ENCODE data around the gene XAB2.
A peak's percentile ranks its signal among the peaks of the same experiment; 100 is the strongest.

XAB2 gene

DNA sequence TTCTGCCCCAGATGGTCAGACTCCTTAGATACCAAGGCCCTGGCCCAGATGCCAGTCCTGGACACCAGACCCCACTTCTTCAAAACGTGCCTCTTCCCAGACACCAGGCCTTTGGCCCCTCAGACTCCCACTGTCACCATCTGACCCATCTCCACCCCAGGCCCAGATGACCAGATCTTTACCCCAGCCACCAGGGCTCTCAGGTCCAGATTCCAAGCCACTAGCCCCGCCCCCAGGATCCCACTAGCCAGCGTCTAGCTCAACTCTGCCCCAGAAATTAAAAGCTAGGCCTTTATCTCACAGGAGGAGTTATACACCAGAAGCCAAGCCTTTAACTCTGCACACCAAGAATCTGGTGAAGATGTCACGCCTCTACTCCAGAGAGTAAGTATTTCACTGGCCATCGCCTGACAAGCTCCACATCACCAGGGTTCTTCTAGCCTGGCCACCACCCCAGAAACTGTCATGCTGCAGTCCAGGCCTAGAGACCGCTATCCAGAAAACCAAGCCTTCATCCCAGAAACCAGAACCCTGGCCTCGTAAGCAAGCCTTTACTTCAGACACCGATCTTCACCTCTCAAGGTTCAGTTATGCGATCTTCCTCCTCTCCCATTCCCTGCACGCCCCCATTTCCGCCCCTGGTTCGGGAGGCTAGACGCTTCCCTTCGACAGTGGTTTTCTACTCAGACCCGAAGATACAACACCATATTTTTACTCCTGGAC is 595 bp downstream of the XAB2 start:
- Mint-ChIP-seq H3K27me3 (no peaks in the 10 kb centered on the region), H3K27ac (peak overlapping the region; percentile 99), H3K36me3 (peaks cover 2% of the 10 kb centered on the region), H3K4me3 (peak overlapping the region; percentile 99), H3K9me3 (ENCODE audit: low read depth) (no peaks in the 10 kb centered on the region), H3K4me1 (ENCODE audit: low read depth) (peaks cover 38% of the 10 kb centered on the region)

- Mint-ChIP-seq H3K27me3 (no peaks in the 10 kb centered on the region), H3K36me3 (peaks cover 2% of the 10 kb centered on the region), H3K4me1 (ENCODE audit: low read depth) (peaks cover 38% of the 10 kb centered on the region), H3K27ac (no peak overlapping the region), H3K9me3 (ENCODE audit: low read depth) (no peaks in the 10 kb centered on the region), H3K4me3 (peak overlapping the region; percentile 57)
Observed at GRCh38 chr19:7627166-7627565, 2.2 kb downstream of the XAB2 start.

DNA sequence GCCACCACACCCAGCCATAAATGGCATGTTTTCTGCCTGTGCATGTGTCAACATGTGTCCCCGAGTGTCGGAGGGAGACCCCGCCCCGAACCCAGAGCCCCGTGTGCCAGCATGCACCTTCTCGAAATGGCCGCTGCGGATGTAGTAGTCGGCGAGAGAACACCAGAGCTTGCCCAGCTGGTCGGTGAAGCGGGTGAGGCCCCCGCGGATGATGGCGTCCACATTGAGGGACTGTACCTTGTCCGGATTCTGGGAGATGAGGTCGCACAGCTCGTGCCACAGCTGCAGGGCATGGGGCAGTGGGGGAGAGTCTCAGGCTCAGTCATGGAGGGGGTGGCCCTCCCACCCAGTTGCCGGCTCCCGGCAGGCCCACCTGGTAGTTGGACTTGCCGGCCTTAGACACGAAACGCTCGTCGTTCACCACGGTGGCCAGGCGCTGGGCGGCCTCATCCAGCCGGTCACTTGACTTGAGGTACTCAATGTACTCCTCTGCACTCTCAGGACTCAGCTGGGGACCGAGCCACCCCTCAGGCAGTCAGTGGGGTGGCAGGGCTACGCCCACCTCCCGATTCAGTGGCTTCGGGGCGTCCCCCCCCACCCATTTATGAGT is 3.5 kb downstream of the XAB2 start:
- no peak overlapping the region for H3K27ac Mint-ChIP-seq
- H3K27me3 Mint-ChIP-seq = no peaks in the 10 kb centered on the region
- H3K4me3 Mint-ChIP-seq = no peak overlapping the region
- peaks cover 32% of the 10 kb centered on the region for H3K4me1 Mint-ChIP-seq (ENCODE audit: low read depth)
- H3K36me3 Mint-ChIP-seq = peaks cover 2% of the 10 kb centered on the region
- no peaks in the 10 kb centered on the region for H3K9me3 Mint-ChIP-seq (ENCODE audit: low read depth)

GRCh38 chr19:7624810-7625209 is 4.5 kb downstream of the XAB2 start:
- Mint-ChIP-seq H3K4me3 (no peak overlapping the region), H3K27ac (no peak overlapping the region), H3K9me3 (ENCODE audit: low read depth) (no peaks in the 10 kb centered on the region), H3K27me3 (no peaks in the 10 kb centered on the region), H3K36me3 (peaks cover 2% of the 10 kb centered on the region), H3K4me1 (ENCODE audit: low read depth) (peaks cover 25% of the 10 kb centered on the region)

DNA sequence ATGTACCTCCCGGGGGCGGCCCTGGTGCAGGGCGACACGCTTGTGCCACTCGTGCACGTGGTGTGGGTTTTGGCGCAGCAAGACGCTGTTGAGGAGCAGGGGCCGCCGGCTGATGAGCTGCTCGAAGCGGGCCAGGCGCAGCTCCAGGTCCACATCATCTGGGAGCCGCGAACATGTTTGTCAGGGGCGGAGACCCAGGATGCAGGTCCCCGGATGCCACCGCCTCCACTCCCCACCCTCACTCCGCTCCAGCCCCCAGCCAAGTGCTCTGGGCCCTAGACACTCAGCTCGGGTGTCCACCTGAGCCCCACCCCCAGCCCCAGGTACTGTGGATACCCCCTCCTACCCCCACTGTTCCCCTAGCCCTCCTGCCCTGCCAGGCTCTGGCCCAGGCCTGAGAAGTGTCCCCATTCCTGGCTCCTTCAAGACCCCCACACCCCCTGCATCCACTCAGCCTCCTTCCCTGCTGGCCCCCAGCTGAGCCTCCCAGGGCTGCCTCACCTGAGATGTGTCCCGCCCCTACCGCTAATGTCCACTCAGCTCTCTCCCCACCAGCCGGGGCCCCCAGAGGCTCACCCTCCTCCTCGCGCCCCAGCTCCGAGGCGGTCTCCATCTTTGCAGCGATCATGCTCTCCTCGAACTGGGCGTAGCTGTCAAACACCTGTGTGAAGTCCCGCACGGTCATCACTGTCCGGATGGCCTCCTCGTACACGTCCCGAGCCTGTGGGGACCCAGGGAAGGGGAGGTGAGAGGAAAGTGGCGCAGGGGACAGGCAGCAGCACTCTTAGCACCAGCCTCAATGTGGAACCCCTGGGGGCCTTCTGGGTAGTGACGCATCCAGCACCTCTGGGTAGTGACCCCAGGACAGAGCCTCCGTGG is 5.4 kb downstream of the XAB2 start:
- H3K9me3 Mint-ChIP-seq (ENCODE audit: low read depth) = no peaks in the 10 kb centered on the region
- peaks cover 2% of the 10 kb centered on the region for H3K36me3 Mint-ChIP-seq
- peaks cover 17% of the 10 kb centered on the region for H3K4me1 Mint-ChIP-seq (ENCODE audit: low read depth)
- H3K27ac Mint-ChIP-seq = no peak overlapping the region
- H3K27me3 Mint-ChIP-seq = no peaks in the 10 kb centered on the region
- no peak overlapping the region for H3K4me3 Mint-ChIP-seq

- peaks cover 5% of the 10 kb centered on the region for H3K36me3 Mint-ChIP-seq
- H3K27me3 Mint-ChIP-seq = no peaks in the 10 kb centered on the region
- no peak overlapping the region for H3K27ac Mint-ChIP-seq
- H3K9me3 Mint-ChIP-seq (ENCODE audit: low read depth) = no peaks in the 10 kb centered on the region
- no peak overlapping the region for H3K4me3 Mint-ChIP-seq
- H3K4me1 Mint-ChIP-seq (ENCODE audit: low read depth) = peaks cover 8% of the 10 kb centered on the region
Observed at GRCh38 chr19:7622933-7623685, 6.2 kb downstream of the XAB2 start.

DNA sequence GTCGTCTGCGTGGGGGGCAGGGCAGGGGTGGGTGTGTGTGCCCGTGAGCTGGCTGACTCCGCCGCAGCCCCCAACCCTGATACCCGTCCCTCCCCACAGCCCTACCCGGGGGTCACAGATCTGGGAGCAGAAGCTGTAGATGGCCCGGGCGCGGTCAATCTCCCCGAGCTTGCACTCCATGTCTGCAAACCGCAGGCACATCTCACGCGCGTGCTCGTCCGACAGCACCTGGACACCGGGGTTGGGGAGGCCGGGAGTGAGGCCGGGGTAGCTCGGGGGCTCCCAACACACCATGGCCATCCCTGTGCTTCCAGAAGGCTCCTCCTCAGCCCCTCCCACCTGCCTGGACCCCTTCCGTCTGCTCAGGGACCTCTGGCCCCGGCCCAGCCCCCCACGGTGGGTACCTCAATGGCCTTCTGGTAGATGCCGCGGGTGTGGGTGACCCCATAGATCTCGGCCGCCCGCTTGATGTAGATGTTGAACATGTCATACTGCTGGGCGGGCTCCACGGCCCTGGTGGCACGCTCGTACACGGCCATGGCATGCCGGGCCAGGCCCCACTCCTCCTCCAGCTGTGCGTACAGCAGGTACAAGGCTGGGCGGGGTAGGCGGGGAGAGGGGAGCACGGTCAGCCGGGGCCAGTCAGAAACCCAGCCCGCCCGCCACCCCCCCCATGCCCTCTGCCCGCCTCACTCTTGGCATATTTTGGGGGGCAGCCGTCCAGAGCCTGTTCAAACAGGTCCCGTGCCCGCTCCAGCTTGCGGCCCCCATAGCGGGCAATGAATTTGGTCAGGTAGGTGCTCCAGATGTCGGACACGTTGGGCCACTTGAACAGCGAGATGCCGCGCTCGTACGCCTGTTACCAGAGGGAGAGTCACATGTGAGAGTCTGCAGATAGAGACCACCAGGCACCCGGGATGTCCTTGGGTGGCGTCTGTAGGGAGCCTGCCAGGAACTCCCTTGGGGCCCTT is 8.6 kb downstream of the XAB2 start:
- peaks cover 3% of the 10 kb centered on the region for H3K36me3 Mint-ChIP-seq

DNA sequence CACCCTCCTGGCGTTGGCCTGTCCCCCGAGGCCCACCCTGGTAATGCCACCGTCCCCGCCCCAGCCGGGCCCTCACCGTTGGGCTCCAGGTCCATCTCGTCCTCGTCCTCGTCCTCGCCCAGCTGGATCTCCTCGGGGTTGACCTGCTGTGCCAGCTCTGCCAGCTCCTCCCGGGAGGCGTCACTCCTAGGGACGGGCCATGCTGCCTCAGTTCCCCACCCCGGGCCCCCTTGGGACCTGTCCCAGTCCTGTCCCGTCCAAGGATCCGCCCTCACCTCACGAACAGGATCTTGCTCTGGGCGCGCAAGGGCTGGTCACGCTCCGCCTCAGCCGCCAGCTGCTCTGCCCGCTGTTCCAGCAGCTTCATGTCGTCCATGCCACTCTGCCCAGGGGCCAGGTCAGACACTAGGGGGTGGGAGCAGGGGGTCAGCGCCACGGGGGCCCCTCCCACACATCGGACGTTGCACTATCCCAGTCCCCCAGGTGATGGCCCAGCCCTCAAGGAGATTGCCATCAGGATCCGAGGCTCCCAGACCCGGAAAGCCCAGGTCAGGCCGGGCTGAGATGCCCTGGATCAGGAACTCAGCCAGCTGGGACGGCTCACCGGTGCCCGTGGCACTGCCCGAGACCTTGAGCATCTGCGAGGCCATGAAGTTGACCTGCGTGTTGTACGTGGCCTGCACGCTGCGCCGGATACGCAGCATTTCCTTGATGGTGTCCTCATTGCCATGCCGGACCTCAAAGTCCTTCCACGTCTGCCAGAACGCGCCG is 9.5 kb downstream of the XAB2 start:
- no peak overlapping the region for H3K27ac Mint-ChIP-seq
- H3K4me3 Mint-ChIP-seq = no peak overlapping the region
- peaks cover 3% of the 10 kb centered on the region for H3K36me3 Mint-ChIP-seq

More for the DNA sequence above, 8.6 kb downstream of the XAB2 start:
- Mint-ChIP-seq H3K27ac (no peak overlapping the region), H3K27me3 (no peaks in the 10 kb centered on the region), H3K4me3 (no peak overlapping the region), H3K9me3 (ENCODE audit: low read depth) (no peaks in the 10 kb centered on the region), H3K4me1 (ENCODE audit: low read depth) (no peaks in the 10 kb centered on the region)

GRCh38 chr19:7618771-7619510 is 10.4 kb downstream of the XAB2 start:
- Mint-ChIP-seq H3K27ac (no peak overlapping the region), H3K4me1 (ENCODE audit: low read depth) (no peaks in the 10 kb centered on the region), H3K36me3 (peaks cover 3% of the 10 kb centered on the region), H3K4me3 (no peak overlapping the region), H3K27me3 (no peaks in the 10 kb centered on the region), H3K9me3 (ENCODE audit: low read depth) (no peaks in the 10 kb centered on the region)

More for the DNA sequence above, 9.5 kb downstream of the XAB2 start:
- H3K9me3 Mint-ChIP-seq (ENCODE audit: low read depth) = no peaks in the 10 kb centered on the region
- no peaks in the 10 kb centered on the region for H3K27me3 Mint-ChIP-seq
- no peaks in the 10 kb centered on the region for H3K4me1 Mint-ChIP-seq (ENCODE audit: low read depth)

- Mint-ChIP-seq H3K4me3 (no peak overlapping the region), H3K9me3 (ENCODE audit: low read depth) (no peaks in the 10 kb centered on the region), H3K4me1 (ENCODE audit: low read depth) (no peaks in the 10 kb centered on the region), H3K27me3 (no peaks in the 10 kb centered on the region), H3K27ac (no peak overlapping the region), H3K36me3 (peaks cover 3% of the 10 kb centered on the region)
Observed at GRCh38 chr19:7618348-7618747, 11.0 kb downstream of the XAB2 start.

DNA sequence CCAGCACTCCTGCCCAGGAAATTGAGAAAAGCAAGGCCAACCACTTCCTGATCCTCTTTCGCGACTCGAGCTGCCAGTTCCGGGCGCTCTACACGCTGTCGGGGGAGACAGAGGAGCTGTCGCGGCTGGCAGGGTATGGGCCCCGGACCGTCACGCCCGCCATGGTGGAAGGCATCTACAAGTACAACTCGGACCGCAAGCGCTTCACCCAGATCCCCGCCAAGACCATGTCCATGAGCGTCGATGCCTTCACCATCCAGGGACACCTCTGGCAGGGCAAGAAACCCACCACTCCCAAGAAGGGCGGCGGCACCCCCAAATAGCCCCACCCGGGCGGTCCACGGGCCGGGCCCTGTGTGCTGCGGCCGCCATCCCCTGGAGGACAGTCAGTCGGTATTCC is 11.6 kb downstream of the XAB2 start:
- no peaks in the 10 kb centered on the region for H3K9me3 Mint-ChIP-seq (ENCODE audit: low read depth)
- no peaks in the 10 kb centered on the region for H3K4me1 Mint-ChIP-seq (ENCODE audit: low read depth)
- no peak overlapping the region for H3K27ac Mint-ChIP-seq
- peaks cover 3% of the 10 kb centered on the region for H3K36me3 Mint-ChIP-seq
- no peak overlapping the region for H3K4me3 Mint-ChIP-seq
- H3K27me3 Mint-ChIP-seq = no peaks in the 10 kb centered on the region

DNA sequence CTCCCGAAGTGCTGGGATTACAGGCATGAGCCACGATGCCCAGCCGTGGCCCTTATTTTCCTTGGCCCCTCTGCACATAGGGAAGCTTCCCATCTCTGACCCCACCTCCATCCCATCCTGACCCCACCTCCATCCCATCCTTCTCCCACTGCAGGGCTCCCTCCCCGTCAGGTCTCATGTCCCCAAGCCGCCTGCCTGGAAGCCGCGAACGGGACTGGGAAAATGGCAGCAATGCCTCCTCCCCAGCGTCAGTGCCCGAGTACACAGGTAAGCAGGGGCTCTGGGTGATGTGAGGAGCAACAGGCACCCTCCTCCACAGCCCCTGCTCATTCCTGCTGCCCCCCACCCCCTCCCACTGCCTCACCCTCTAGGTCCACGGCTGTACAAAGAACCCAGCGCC is 12.2 kb downstream of the XAB2 start:
- Mint-ChIP-seq H3K27me3 (no peaks in the 10 kb centered on the region), H3K36me3 (peaks cover 3% of the 10 kb centered on the region), H3K27ac (no peak overlapping the region), H3K4me1 (ENCODE audit: low read depth) (no peaks in the 10 kb centered on the region), H3K9me3 (ENCODE audit: low read depth) (no peaks in the 10 kb centered on the region), H3K4me3 (no peak overlapping the region)

Measured in activated naive CD8-positive, alpha-beta T cell (primary cell).